OCI-LY7 (cell line): ENCODE measurements around the gene BMP8B. TPM values are rescaled to one million over a fixed set of nuclear protein-coding genes. Genes with fewer than 3 reads are reported as not detected.

Experiments
- BruUV-seq: library from RNA; stranded (reverse); fragments of 400-500 nt; replicated peaks from 2 replicates; lab custom pipeline; 2021; lab: Mats Ljungman, UMichigan
- CTCF ChIA-PET: fragments of 300-600 bp; sonication (Branson Sonifier 250); formaldehyde crosslinking; loops from one replicate; lab custom pipeline; 2022; ENCODE audit warnings: antibody characterized with exemption; ENCODE audit not compliant: unreplicated experiment; lab: Charles Lee
- POLR2A ChIA-PET: fragments of 300-600 bp; sonication (Branson Sonifier 250); formaldehyde crosslinking; loops from one replicate; lab custom pipeline; 2022; ENCODE audit warnings: antibody characterized with exemption; lab: Charles Lee
- DNase-seq: peaks from one replicate; pipeline ENCODE4 v3.0.0-alpha.2; 2015; ENCODE audit warnings: low spot score
- H2AFZ ChIP-seq: fragments of 200-600 bp; sonication (generic), shearing (Covaris generic); 2 replicates; pipeline ENCODE4 v1.6.1; 2014; ENCODE audit warnings: mild to moderate bottlenecking, antibody characterized with exemption, low read length, moderate library complexity
- H3K27ac ChIP-seq: fragments of 200-600 bp; sonication (generic); 2 replicates; pipeline ENCODE4 v1.5.1; 2014; ENCODE audit warnings: mixed run types, low read depth, mild to moderate bottlenecking, moderate library complexity, low read length, inconsistent platforms; ENCODE audit not compliant: poor library complexity, severe bottlenecking
- H3K36me3 ChIP-seq: fragments of 200-600 bp; sonication (generic); 2 replicates; pipeline ENCODE4 v1.6.1; 2014; ENCODE audit warnings: mild to moderate bottlenecking, antibody characterized with exemption, low read length, moderate library complexity, mixed read lengths; ENCODE audit not compliant: insufficient read depth
- H3K4me1 ChIP-seq: fragments of 200-600 bp; sonication (generic); 2 replicates; pipeline ENCODE4 v1.5.1; 2014; ENCODE audit warnings: mild to moderate bottlenecking, low read length; ENCODE audit not compliant: insufficient read depth, poor library complexity, severe bottlenecking
- H3K4me2 ChIP-seq: fragments of 200-600 bp; sonication (generic); 2 replicates; pipeline ENCODE4 v1.6.1; 2014; ENCODE audit warnings: mild to moderate bottlenecking, low read length
- H3K4me3 ChIP-seq: fragments of 200-600 bp; sonication (generic); 2 replicates; pipeline ENCODE4 v1.5.1; 2014; ENCODE audit warnings: mild to moderate bottlenecking, low read depth, low read length; ENCODE audit not compliant: poor library complexity, severe bottlenecking
- H3K79me2 ChIP-seq: fragments of 200-600 bp; sonication (generic); 2 replicates; pipeline ENCODE4 v1.6.1; 2016; ENCODE audit warnings: low read depth, mild to moderate bottlenecking, low read length, moderate library complexity, mixed read lengths; ENCODE audit not compliant: insufficient read depth
- H3K9me2 ChIP-seq: fragments of 200-600 bp; sonication (generic); 2 replicates; pipeline ENCODE4 v1.6.1; 2016; ENCODE audit warnings: mild to moderate bottlenecking, low read length, mixed read lengths; ENCODE audit not compliant: insufficient read depth
- H3K9me3 ChIP-seq: fragments of 200-600 bp; sonication (generic); 2 replicates; pipeline ENCODE4 v1.6.1; 2014; ENCODE audit warnings: mild to moderate bottlenecking, mixed run types, low read length, mixed read lengths
- H4K20me1 ChIP-seq: fragments of 200-600 bp; sonication (generic); 2 replicates; pipeline ENCODE4 v1.6.1; 2014; ENCODE audit warnings: mild to moderate bottlenecking, antibody characterized with exemption, low read length, moderate library complexity, mixed read lengths; ENCODE audit not compliant: insufficient read depth
- EZH2phosphoT487 ChIP-seq: fragments of 200-600 bp; sonication (generic); IDR thresholded peaks from 2 replicates; pipeline ENCODE4 v1.6.1; 2018; ENCODE audit warnings: low read depth, borderline replicate concordance, mild to moderate bottlenecking, mixed run types, antibody characterized with exemption, low read length, moderate library complexity, mixed read lengths
- intact Hi-C: fragments of 100-400 bp; cut with micrococcal nuclease; formaldehyde crosslinking; loops from one replicate; pipeline ENCODE4 v1.10.0; 2022; ENCODE audit not compliant: unreplicated experiment
- total RNA-seq, 2 experiments: library from RNA; depleted of rRNA in 1 of 2; stranded (reverse); fragments of >200 nt in 1 of 2; shearing (Covaris generic) in 1 of 2; gene quantifications; 2 replicates each; pipeline ENCODE4 v1.2.3, GENCODE V29; 2014 to 2022
- TF ChIP-seq, protein P1 (sequence below): fragments of 200-600 bp; sonication (generic); conservative IDR thresholded peaks from 2 replicates; pipeline ENCODE4 v1.5.1; 2014; ENCODE audit warnings: mild to moderate bottlenecking, antibody characterized with exemption, low read length, moderate library complexity, mixed read lengths

The BMP8B gene
- total RNA-seq, 2 experiments from 2014 or later = 0.34 TPM; not detected in 1

DNA sequence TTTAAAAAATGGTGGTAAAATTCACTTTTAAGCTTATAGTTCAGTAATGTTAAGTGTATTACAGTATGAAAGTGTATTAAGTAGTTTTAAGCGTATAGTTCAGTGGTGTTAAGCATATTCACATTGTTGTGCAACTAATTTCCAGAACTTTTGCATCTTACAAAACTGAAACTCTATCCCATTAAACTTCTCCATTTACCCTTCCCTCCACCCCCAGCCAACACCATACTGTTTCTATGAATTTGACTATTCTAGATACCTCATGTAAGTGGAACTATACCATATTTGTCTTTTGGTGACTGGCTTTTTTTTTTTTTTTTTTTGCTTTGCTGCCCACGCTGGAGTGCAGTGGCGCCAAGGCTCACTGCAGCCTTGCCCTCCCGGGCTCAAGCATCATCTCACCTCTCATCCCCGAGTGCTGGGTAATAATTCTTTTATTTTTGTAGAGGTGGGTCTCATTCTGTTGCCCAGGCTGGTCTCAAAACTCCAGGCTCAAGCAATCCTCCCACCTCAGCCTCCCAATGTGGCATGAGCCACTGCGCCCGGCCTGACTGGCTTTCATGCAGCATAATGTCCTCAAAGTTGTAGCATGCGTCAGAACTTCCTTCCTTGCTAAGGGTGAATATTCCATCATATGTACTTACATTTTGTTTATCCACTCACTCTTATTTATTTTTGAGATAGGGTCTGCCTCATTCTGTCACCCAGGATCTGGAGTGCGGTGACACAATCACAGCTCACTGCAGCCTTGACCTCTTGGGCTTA, 45.1 kb upstream of the BMP8B start:
- BruUV-seq = no TSS peak
- Histone ChIP-seq H3K4me3 (no peak overlapping the region), H3K4me2 (no peak overlapping the region), H3K27ac (no peak overlapping the region), H3K79me2 (no peaks in the 10 kb centered on the region), H3K4me1 (no peaks in the 10 kb centered on the region), H3K9me3 (no peaks in the 10 kb centered on the region), H4K20me1 (no peaks in the 10 kb centered on the region), H3K9me2 (no peaks in the 10 kb centered on the region), H2AFZ (no peak overlapping the region), H3K36me3 (peaks cover 15% of the 10 kb centered on the region; the same call in 1 of the 2 replicates)
- ChIA-PET POLR2A (interaction anchor here (0.7 kb wide), 1 partner anchor 551 kb away, joined by 5 read pairs; no protein-coding TSS in a partner anchor), CTCF (interaction anchor here (0.6 kb wide), 1 partner anchor 36 kb away, joined by 3 read pairs; no protein-coding TSS in a partner anchor)
- DNase-seq = no peak
- TF ChIP-seq, protein P1, sequence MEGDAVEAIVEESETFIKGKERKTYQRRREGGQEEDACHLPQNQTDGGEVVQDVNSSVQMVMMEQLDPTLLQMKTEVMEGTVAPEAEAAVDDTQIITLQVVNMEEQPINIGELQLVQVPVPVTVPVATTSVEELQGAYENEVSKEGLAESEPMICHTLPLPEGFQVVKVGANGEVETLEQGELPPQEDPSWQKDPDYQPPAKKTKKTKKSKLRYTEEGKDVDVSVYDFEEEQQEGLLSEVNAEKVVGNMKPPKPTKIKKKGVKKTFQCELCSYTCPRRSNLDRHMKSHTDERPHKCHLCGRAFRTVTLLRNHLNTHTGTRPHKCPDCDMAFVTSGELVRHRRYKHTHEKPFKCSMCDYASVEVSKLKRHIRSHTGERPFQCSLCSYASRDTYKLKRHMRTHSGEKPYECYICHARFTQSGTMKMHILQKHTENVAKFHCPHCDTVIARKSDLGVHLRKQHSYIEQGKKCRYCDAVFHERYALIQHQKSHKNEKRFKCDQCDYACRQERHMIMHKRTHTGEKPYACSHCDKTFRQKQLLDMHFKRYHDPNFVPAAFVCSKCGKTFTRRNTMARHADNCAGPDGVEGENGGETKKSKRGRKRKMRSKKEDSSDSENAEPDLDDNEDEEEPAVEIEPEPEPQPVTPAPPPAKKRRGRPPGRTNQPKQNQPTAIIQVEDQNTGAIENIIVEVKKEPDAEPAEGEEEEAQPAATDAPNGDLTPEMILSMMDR = no peak
- no peak for TF ChIP-seq EZH2phosphoT487
- intact Hi-C loops = no loop called here

DNA sequence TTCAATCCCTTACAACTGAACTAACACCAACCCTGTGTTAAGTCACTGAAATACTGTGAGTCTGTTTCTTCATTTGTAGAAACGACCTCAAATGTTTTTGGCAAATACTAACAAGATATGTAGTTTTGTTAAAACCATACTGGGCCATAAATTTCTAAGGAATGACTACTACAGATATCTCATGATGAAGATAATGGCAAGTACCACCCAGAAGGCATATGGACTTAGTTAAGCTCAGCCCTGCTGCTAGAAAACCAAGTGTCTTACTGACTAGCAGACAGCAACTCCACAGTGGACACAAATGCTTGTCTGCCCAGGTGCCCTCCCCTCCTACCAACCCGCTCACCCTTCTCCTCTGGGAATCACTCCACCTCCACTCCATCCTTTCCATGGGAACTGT, 44.5 kb upstream of the BMP8B start:
- POLR2A ChIA-PET = no interaction called here

More for the DNA sequence above, 44.5 kb upstream of the BMP8B start:
- no peaks in the 10 kb centered on the region for H3K79me2 ChIP-seq
- no peak overlapping the region for H2AFZ ChIP-seq
- H3K9me2 ChIP-seq = no peaks in the 10 kb centered on the region
- no peaks in the 10 kb centered on the region for H4K20me1 ChIP-seq
- intact Hi-C loops = no loop called here
- no peak overlapping the region for H3K27ac ChIP-seq
- H3K9me3 ChIP-seq = no peaks in the 10 kb centered on the region
- no peak overlapping the region for H3K4me2 ChIP-seq
- BruUV-seq = no TSS peak
- H3K4me3 ChIP-seq = no peak overlapping the region
- H3K36me3 ChIP-seq = peaks cover 8% of the 10 kb centered on the region; the same call in 1 of the 2 replicates
- CTCF ChIA-PET = interaction anchor here (0.6 kb wide), 1 partner anchor 36 kb away, joined by 3 read pairs; no protein-coding TSS in a partner anchor
- TF ChIP-seq EZH2phosphoT487 = no peak
- TF ChIP-seq, protein P1 = no peak
- DNase-seq = no peak
- H3K4me1 ChIP-seq = no peaks in the 10 kb centered on the region
